Fibroblast of lung (primary cell): ENCODE data around the gene PYROXD2.

Experiments used
- EZH2 ChIP-seq: IDR thresholded peaks from 2 replicates; pipeline ENCODE4 v1.5.1; 2012; ENCODE audit warnings: low read length, control low read depth, mild to moderate bottlenecking; ENCODE audit errors: missing control alignments
- TF ChIP-seq, protein P1 (sequence below), 2 donors: IDR thresholded peaks in 1 of 2; conservative IDR thresholded peaks in 1 of 2; 1 replicate in 1 of 2; 2 replicates in 1 of 2; pipeline ENCODE4 v1.5.1; 2011 to 2012; ENCODE audit warnings: low read length in 2 of 2, control low read depth in 1 of 2, inconsistent platforms in 1 of 2, low read depth in 1 of 2, mild to moderate bottlenecking in 1 of 2

DNA sequence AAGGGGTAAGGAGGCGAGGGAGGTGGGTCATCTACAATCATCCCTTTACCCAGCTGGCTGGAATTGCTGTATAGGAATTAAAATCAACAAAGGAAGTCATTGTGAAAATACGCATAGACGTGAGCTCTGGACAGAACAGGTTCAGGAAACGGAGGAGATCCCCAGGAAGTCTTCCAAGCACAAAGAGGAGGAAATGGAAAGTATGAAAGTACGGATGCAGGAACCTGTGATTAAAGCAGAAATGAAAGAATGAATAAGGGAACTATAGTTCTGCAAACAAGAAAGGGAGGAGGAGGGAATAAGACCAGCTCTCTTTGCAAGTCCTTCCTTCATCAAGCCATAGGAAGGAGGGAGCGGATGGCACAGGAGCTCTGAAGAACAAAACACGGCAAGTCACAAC lies 61.8 kb downstream of the PYROXD2 start:
- TF ChIP-seq, protein P1, sequence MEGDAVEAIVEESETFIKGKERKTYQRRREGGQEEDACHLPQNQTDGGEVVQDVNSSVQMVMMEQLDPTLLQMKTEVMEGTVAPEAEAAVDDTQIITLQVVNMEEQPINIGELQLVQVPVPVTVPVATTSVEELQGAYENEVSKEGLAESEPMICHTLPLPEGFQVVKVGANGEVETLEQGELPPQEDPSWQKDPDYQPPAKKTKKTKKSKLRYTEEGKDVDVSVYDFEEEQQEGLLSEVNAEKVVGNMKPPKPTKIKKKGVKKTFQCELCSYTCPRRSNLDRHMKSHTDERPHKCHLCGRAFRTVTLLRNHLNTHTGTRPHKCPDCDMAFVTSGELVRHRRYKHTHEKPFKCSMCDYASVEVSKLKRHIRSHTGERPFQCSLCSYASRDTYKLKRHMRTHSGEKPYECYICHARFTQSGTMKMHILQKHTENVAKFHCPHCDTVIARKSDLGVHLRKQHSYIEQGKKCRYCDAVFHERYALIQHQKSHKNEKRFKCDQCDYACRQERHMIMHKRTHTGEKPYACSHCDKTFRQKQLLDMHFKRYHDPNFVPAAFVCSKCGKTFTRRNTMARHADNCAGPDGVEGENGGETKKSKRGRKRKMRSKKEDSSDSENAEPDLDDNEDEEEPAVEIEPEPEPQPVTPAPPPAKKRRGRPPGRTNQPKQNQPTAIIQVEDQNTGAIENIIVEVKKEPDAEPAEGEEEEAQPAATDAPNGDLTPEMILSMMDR (conservative IDR thresholded peaks at IDR 0.05 in 1 of 2, IDR thresholded peaks at IDR 0.05 in 1 of 2; ENCODE audit: low read depth in 1 of 2, low read length in 2 of 2) = no peak
- TF ChIP-seq EZH2 = no peak
